ENCODE results near the gene DOK6. TPM values are rescaled to one million over a fixed set of nuclear protein-coding genes. Genes with fewer than 3 reads are reported as not detected.

Gene DOK6
- total RNA-seq, 1 experiment from 2014 or later = not detected

GRCh38 chr18:69703461-69703860, 302.8 kb downstream of the DOK6 start:
- no TSS peak for BruUV-seq (replicated peaks)

GRCh38 chr18:69705987-69706386, 305.3 kb downstream of the DOK6 start:
- POLR2A ChIA-PET (ENCODE audit: unreplicated experiment) = no interaction called here

More at GRCh38 chr18:69703461-69703860, 302.8 kb downstream of the DOK6 start:
- Histone ChIP-seq H3K4me3 (no peak overlapping the region), H3K9me2 (ENCODE audit: insufficient read depth) (no peaks in the 10 kb centered on the region), H3F3A (ENCODE audit: insufficient read depth, low read depth) (no peaks in the 10 kb centered on the region), H3K27me3 (ENCODE audit: insufficient read depth, low read depth) (no peaks in the 10 kb centered on the region), H3K79me2 (ENCODE audit: low read depth) (no peaks in the 10 kb centered on the region), H3K9me3 (ENCODE audit: insufficient read depth, low read depth) (no peaks in the 10 kb centered on the region), H3K36me3 (ENCODE audit: low read depth) (no peaks in the 10 kb centered on the region), H3K4me1 (replicated peaks; ENCODE audit: insufficient read depth) (no peaks in the 10 kb centered on the region), H3K4me2 (no peak overlapping the region), H3K27ac (no peak overlapping the region), H4K20me1 (ENCODE audit: insufficient read depth) (no peaks in the 10 kb centered on the region), H2AFZ (no peak overlapping the region)
- DNase-seq = no peak
- POLR2A ChIA-PET (ENCODE audit: unreplicated experiment) = no interaction called here
- TF ChIP-seq CTCF (conservative IDR thresholded peaks at IDR 0.05) (no peak), EZH2 (IDR thresholded peaks at IDR 0.05; ENCODE audit: low read depth) (no peak)
- intact Hi-C loops (cut with micrococcal nuclease; ENCODE audit: unreplicated experiment) = no loop called here
- CTCF ChIA-PET = no interaction called here

GRCh38 chr18:69708844-69709243, 308.2 kb downstream of the DOK6 start:
- H3F3A ChIP-seq (ENCODE audit: insufficient read depth, low read depth) = no peaks in the 10 kb centered on the region
- TF ChIP-seq CTCF (conservative IDR thresholded peaks at IDR 0.05) = no peak
- TF ChIP-seq EZH2 (IDR thresholded peaks at IDR 0.05; ENCODE audit: low read depth) = no peak
- no peaks in the 10 kb centered on the region for H4K20me1 ChIP-seq (ENCODE audit: insufficient read depth)
- POLR2A ChIA-PET (ENCODE audit: unreplicated experiment) = no interaction called here
- intact Hi-C loops (cut with micrococcal nuclease; ENCODE audit: unreplicated experiment) = no loop called here
- CTCF ChIA-PET = no interaction called here
- DNase-seq = no peak
- H3K4me1 ChIP-seq (replicated peaks; ENCODE audit: insufficient read depth) = no peaks in the 10 kb centered on the region
- H2AFZ ChIP-seq = no peak overlapping the region
- no peaks in the 10 kb centered on the region for H3K27me3 ChIP-seq (ENCODE audit: insufficient read depth, low read depth)
- no peaks in the 10 kb centered on the region for H3K79me2 ChIP-seq (ENCODE audit: low read depth)
- BruUV-seq (replicated peaks) = no TSS peak
- no peaks in the 10 kb centered on the region for H3K9me2 ChIP-seq (ENCODE audit: insufficient read depth)
- H3K36me3 ChIP-seq (ENCODE audit: low read depth) = no peaks in the 10 kb centered on the region
- H3K27ac ChIP-seq = no peak overlapping the region
- no peaks in the 10 kb centered on the region for H3K9me3 ChIP-seq (ENCODE audit: insufficient read depth, low read depth)
- no peak overlapping the region for H3K4me3 ChIP-seq
- no peak overlapping the region for H3K4me2 ChIP-seq

More at GRCh38 chr18:69705987-69706386, 305.3 kb downstream of the DOK6 start:
- Histone ChIP-seq H2AFZ (no peak overlapping the region), H3K4me3 (no peak overlapping the region), H3K9me2 (ENCODE audit: insufficient read depth) (no peaks in the 10 kb centered on the region), H3K79me2 (ENCODE audit: low read depth) (no peaks in the 10 kb centered on the region), H3K9me3 (ENCODE audit: insufficient read depth, low read depth) (no peaks in the 10 kb centered on the region), H3K4me1 (replicated peaks; ENCODE audit: insufficient read depth) (no peaks in the 10 kb centered on the region), H3K36me3 (ENCODE audit: low read depth) (no peaks in the 10 kb centered on the region), H3F3A (ENCODE audit: insufficient read depth, low read depth) (no peaks in the 10 kb centered on the region), H3K27ac (no peak overlapping the region), H3K27me3 (ENCODE audit: insufficient read depth, low read depth) (no peaks in the 10 kb centered on the region), H4K20me1 (ENCODE audit: insufficient read depth) (no peaks in the 10 kb centered on the region), H3K4me2 (no peak overlapping the region)
- no peak for DNase-seq
- intact Hi-C loops (cut with micrococcal nuclease; ENCODE audit: unreplicated experiment) = no loop called here
- TF ChIP-seq EZH2 (IDR thresholded peaks at IDR 0.05; ENCODE audit: low read depth) (no peak), CTCF (conservative IDR thresholded peaks at IDR 0.05) (no peak)
- no TSS peak for BruUV-seq (replicated peaks)
- CTCF ChIA-PET = no interaction called here

All from PC-9 (cell line).